ENCODE results near the gene ARL4C.

DNA sequence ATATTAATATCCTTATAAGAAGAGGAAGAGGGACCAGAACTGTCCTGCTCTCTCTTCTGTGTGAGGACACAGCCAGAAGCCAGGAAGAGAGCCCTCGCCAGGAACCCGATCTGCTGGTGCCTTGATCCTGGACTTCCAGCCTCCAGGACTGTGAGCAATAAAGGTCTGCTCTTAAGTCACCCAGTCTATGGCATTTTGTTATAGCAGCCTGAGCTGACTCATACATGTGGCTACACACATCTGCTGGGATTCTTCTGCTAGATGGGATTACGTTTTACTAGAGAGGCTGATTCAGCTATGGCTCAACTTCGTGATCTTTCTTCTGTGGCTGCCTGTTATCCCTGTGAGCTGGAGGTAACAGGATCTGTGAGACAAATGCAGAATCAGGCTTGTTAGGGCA is 29.6 kb downstream of the ARL4C start:
- TF ChIP-seq, protein P1, sequence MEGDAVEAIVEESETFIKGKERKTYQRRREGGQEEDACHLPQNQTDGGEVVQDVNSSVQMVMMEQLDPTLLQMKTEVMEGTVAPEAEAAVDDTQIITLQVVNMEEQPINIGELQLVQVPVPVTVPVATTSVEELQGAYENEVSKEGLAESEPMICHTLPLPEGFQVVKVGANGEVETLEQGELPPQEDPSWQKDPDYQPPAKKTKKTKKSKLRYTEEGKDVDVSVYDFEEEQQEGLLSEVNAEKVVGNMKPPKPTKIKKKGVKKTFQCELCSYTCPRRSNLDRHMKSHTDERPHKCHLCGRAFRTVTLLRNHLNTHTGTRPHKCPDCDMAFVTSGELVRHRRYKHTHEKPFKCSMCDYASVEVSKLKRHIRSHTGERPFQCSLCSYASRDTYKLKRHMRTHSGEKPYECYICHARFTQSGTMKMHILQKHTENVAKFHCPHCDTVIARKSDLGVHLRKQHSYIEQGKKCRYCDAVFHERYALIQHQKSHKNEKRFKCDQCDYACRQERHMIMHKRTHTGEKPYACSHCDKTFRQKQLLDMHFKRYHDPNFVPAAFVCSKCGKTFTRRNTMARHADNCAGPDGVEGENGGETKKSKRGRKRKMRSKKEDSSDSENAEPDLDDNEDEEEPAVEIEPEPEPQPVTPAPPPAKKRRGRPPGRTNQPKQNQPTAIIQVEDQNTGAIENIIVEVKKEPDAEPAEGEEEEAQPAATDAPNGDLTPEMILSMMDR (tag by site-specific recombination; IDR thresholded peaks at IDR 0.05), result no peak
- TF ChIP-seq ZNF776 (tag by site-specific recombination; IDR thresholded peaks at IDR 0.05; ENCODE audit: borderline replicate concordance) (no peak), ZBTB1 (tag by site-specific recombination; IDR thresholded peaks at IDR 0.05) (no peak), ZNF560 (tag by site-specific recombination; IDR thresholded peaks at IDR 0.05; ENCODE audit: borderline replicate concordance) (no peak), GFI1B (tag by site-specific recombination; IDR thresholded peaks at IDR 0.05) (no peak), ZBTB20 (tag by site-specific recombination; IDR thresholded peaks at IDR 0.05) (no peak)
